Astrocyte of the cerebellum (primary cell): ENCODE data around the gene RAB11FIP2.

ENCODE experiments used
- DNase-seq: peaks from one replicate; pipeline ENCODE4 v3.0.0-alpha.2; 2011; ENCODE audit warnings: low read depth
- H3K4me3 ChIP-seq: 2 replicates; pipeline ENCODE4 v1.5.1; 2011; ENCODE audit warnings: mild to moderate bottlenecking, low read depth, low read length, moderate library complexity
- CTCF ChIP-seq: IDR thresholded peaks from 2 replicates; pipeline ENCODE4 v1.5.1; 2012; ENCODE audit warnings: low read length, low read depth, moderate library complexity, mild to moderate bottlenecking; ENCODE audit errors: missing control alignments
- in situ Hi-C: cut with HindIII; loops from 2 replicates; pipeline ENCODE4 v1.10.0; 2017; ENCODE audit warnings: low sequenced_read_pairs

RAB11FIP2 gene

GRCh38 chr10:118062798-118063238 lies 16.1 kb upstream of the RAB11FIP2 start:
- TF ChIP-seq CTCF = no peak
- no peak for DNase-seq
- in situ Hi-C loops = no loop called here
- H3K4me3 ChIP-seq = no peak overlapping the region

GRCh38 chr10:118058371-118058770 lies 11.6 kb upstream of the RAB11FIP2 start:
- DNase-seq = no peak
- H3K4me3 ChIP-seq = no peak overlapping the region
- no peak for TF ChIP-seq CTCF
- in situ Hi-C loops = no loop called here

- no peak overlapping the region for H3K4me3 ChIP-seq
- in situ Hi-C loops = no loop called here
- TF ChIP-seq CTCF = no peak
- DNase-seq = no peak
Observed at GRCh38 chr10:118057361-118057760, 10.6 kb upstream of the RAB11FIP2 start.

- no peak for DNase-seq
- no peak overlapping the region for H3K4me3 ChIP-seq
- TF ChIP-seq CTCF = no peak
- in situ Hi-C loops = no loop called here
Observed at GRCh38 chr10:118054383-118054782, 7.6 kb upstream of the RAB11FIP2 start.

DNA sequence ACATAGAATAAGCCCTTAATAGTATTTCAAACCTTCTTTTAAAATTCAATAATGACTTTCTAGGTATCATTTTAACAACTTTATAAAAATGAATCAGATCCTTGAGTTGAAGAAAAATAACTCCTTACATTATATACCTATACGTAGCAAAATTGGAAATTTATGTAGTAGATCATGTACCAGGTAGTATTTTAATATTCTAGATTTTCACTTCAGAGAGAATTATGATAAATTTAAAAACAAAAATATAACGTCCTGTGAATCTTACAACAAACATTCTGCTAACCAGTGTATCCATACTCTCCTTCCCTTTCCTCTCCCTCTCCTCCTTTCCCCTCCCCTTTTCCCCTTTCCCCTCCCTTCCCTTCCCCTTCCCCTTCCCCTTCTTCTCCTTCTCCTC lies 6.1 kb upstream of the RAB11FIP2 start:
- H3K4me3 ChIP-seq = no peak overlapping the region
- in situ Hi-C loops = no loop called here
- no peak for TF ChIP-seq CTCF
- no peak for DNase-seq

DNA sequence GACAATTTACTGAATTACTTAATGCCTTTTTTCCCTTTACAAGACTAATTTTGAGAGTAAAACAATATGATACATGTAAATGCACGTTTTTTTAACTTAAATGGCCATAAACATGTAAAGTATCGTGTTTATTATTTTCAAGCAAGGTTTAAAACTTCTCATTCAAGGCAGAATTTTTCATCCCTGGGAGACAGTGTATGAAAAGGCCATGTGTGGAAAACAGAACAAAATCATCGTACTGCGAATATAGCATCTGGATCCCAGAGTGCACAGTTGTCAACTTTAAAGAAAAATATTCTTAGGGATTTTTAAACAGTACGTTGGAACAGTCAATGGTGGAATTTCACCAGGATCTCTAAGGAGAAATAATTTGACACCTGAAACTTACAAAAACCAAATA lies 1.1 kb upstream of the RAB11FIP2 start:
- no peak for DNase-seq
- no peak overlapping the region for H3K4me3 ChIP-seq
- TF ChIP-seq CTCF = no peak
- in situ Hi-C loops = no loop called here

- in situ Hi-C loops = no loop called here
- peak overlapping the region; percentile 63 for H3K4me3 ChIP-seq
- no peak for DNase-seq
- TF ChIP-seq CTCF = no peak
Observed at GRCh38 chr10:118047157-118047719, 497 bp upstream of the RAB11FIP2 start.
